UCSD-AML1 (cell line): ENCODE data around the gene TENM3.

Experiments
- DNase-seq: peaks from one replicate; lab custom pipeline; 2025; ENCODE audit not compliant: unreplicated experiment; lab: John Stamatoyannopoulos, UW

The TENM3 gene

GRCh38 chr4:182252220-182252619 lies 9.0 kb downstream of the TENM3 start:
- no peak for DNase-seq

GRCh38 chr4:182254026-182254780 lies 11.0 kb downstream of the TENM3 start:
- no peak for DNase-seq

GRCh38 chr4:182255441-182256190 lies 12.4 kb downstream of the TENM3 start:
- no peak for DNase-seq

GRCh38 chr4:182257016-182257415 lies 13.8 kb downstream of the TENM3 start:
- no peak for DNase-seq

GRCh38 chr4:182257503-182257902 lies 14.3 kb downstream of the TENM3 start:
- no peak for DNase-seq

GRCh38 chr4:182258441-182259000 lies 15.3 kb downstream of the TENM3 start:
- no peak for DNase-seq

- no peak for DNase-seq
These were observed 18.5 kb downstream of the TENM3 start for GRCh38 chr4:182261651-182262223.

GRCh38 chr4:182263562-182263961 lies 20.4 kb downstream of the TENM3 start:
- DNase-seq, result no peak

- no peak for DNase-seq
These were observed 21.0 kb downstream of the TENM3 start for GRCh38 chr4:182264139-182264752.

GRCh38 chr4:182265881-182266280 lies 22.7 kb downstream of the TENM3 start:
- no peak for DNase-seq

GRCh38 chr4:182267048-182267447 lies 23.8 kb downstream of the TENM3 start:
- no peak for DNase-seq

GRCh38 chr4:182268966-182269365 lies 25.8 kb downstream of the TENM3 start:
- no peak for DNase-seq

GRCh38 chr4:182271731-182272130 lies 28.5 kb downstream of the TENM3 start:
- DNase-seq, result no peak

- DNase-seq, result no peak
These were observed 28.9 kb downstream of the TENM3 start for GRCh38 chr4:182272151-182272550.

GRCh38 chr4:182273191-182273935 lies 30.2 kb downstream of the TENM3 start:
- no peak for DNase-seq

GRCh38 chr4:182276210-182277109 lies 33.3 kb downstream of the TENM3 start:
- DNase-seq, result no peak

GRCh38 chr4:182277377-182277776 lies 34.2 kb downstream of the TENM3 start:
- no peak for DNase-seq

GRCh38 chr4:182278729-182279128 lies 35.5 kb downstream of the TENM3 start:
- no peak for DNase-seq

- DNase-seq, result no peak
These were observed 37.4 kb downstream of the TENM3 start for GRCh38 chr4:182280436-182281111.
